Body of pancreas (tissue), 4 donors: ENCODE results near the gene AQP6.

Experiments used
- POLR2A ChIP-seq, 3 donors: fragments of 450-650 bp; IDR thresholded peaks; one replicate each; pipeline ENCODE4 v1.6.1; 2016; ENCODE audit warnings: antibody characterized with exemption in 3 of 3, mild to moderate bottlenecking in 2 of 3
- TF ChIP-seq, protein P1 (sequence below), 7 experiments: fragments of 450-650 bp in 4 of 7; fragments of 200-600 bp in 3 of 7; sonication (generic) in 3 of 7; IDR thresholded peaks; one replicate each; pipeline ENCODE4 v1.5.1; 2016 to 2019; ENCODE audit warnings: antibody characterized with exemption in 7 of 7

DNA sequence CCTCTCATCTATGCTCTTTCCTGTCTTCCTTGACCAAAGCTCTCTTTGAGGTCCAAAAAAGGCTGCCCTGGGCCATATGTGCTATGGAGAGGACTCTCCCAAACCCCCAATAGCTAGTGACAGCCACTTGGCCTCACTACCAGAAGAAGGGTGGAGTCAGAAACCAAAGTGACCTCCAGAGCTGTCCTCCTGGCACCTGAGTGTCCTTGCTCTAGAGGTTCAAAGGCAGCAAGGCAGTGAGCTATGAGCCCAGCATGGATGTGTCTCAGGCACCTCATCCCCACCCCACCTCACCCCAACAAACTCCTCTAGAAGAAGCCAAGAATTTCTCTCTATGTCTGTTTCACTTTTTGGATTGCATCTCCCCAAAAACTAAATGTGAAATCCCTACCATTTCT lies 15.2 kb upstream of the AQP6 start:
- TF ChIP-seq, protein P1, sequence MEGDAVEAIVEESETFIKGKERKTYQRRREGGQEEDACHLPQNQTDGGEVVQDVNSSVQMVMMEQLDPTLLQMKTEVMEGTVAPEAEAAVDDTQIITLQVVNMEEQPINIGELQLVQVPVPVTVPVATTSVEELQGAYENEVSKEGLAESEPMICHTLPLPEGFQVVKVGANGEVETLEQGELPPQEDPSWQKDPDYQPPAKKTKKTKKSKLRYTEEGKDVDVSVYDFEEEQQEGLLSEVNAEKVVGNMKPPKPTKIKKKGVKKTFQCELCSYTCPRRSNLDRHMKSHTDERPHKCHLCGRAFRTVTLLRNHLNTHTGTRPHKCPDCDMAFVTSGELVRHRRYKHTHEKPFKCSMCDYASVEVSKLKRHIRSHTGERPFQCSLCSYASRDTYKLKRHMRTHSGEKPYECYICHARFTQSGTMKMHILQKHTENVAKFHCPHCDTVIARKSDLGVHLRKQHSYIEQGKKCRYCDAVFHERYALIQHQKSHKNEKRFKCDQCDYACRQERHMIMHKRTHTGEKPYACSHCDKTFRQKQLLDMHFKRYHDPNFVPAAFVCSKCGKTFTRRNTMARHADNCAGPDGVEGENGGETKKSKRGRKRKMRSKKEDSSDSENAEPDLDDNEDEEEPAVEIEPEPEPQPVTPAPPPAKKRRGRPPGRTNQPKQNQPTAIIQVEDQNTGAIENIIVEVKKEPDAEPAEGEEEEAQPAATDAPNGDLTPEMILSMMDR (IDR thresholded peaks at IDR 0.05): no peak
- TF ChIP-seq POLR2A (IDR thresholded peaks at IDR 0.05): no peak
